Right atrium auricular region (tissue), 2 donors: ENCODE results near the gene SIL1. TPM values are rescaled to one million over a fixed set of nuclear protein-coding genes. Genes with fewer than 3 reads are reported as not detected.

ENCODE experiments used
- DNase-seq: peaks from one replicate; pipeline ENCODE4 v3.0.0-alpha.2; 2019; ENCODE audit warnings: low spot score
- H3K27ac ChIP-seq, 2 donors: fragments of 200-600 bp; sonication (generic); 1 replicate in 1 of 2; 2 replicates in 1 of 2; pipeline ENCODE4 v1.5.1; 2016 to 2019
- H3K27me3 ChIP-seq, 2 donors: fragments of 200-600 bp; sonication (generic); one replicate each; pipeline versions ENCODE4 v1.5.1 to v1.6.0; 2017 to 2019
- H3K36me3 ChIP-seq: fragments of 200-600 bp; sonication (generic); one replicate; pipeline ENCODE4 v1.5.1; 2016
- H3K4me1 ChIP-seq, 2 donors: fragments of 200-600 bp; sonication (generic); one replicate each; pipeline versions ENCODE4 v1.5.1 to v1.6.0; 2017 to 2019
- H3K4me3 ChIP-seq, 2 donors: fragments of 200-600 bp; sonication (generic); 1 replicate in 1 of 2; 2 replicates in 1 of 2; pipeline ENCODE4 v1.5.1; 2017 to 2019; ENCODE audit warnings: mild to moderate bottlenecking in 1 of 2, moderate library complexity in 1 of 2
- H3K9me3 ChIP-seq, 2 donors: fragments of 200-600 bp; sonication (generic); one replicate each; pipeline ENCODE4 v1.5.1; 2019
- CTCF ChIP-seq, 2 donors: fragments of 200-600 bp; sonication (generic); IDR thresholded peaks; one replicate each; pipeline ENCODE4 v1.5.1; 2019; ENCODE audit warnings: antibody characterized with exemption in 2 of 2
- total RNA-seq, 2 donors: library from RNA; depleted of rRNA; stranded (reverse); fragments of >200 nt; gene quantifications; one replicate each; pipeline ENCODE4 v1.1.0, GENCODE V29; 2016

Gene SIL1
- total RNA-seq, 2 donors from 2014 or later = 32.7 to 41.3 TPM

- peaks cover 0 to 52% of the 10 kb centered on the region in 2 donors for H3K4me1 ChIP-seq
- H3K27ac ChIP-seq = peak overlapping the region; percentile 80 to 88
- DNase-seq = peak; percentile 73
Measured at GRCh38 chr5:138975098-138975847, 222.9 kb downstream of the SIL1 start.

GRCh38 chr5:138974227-138975063 is 223.7 kb downstream of the SIL1 start:
- Histone ChIP-seq H3K27me3 (no peaks in the 10 kb centered on the region), H3K4me3 (no peak overlapping the region), H3K36me3 (no peaks in the 10 kb centered on the region), H3K9me3 (no peaks in the 10 kb centered on the region), H3K4me1 (peaks cover 0 to 59% of the 10 kb centered on the region in 2 donors), H3K27ac (peak overlapping the region; percentile 80 to 88)
- DNase-seq = peak; percentile 78
- no peak for TF ChIP-seq CTCF (IDR thresholded peaks at IDR 0.05)

More at GRCh38 chr5:138975098-138975847, 222.9 kb downstream of the SIL1 start:
- no peaks in the 10 kb centered on the region for H3K27me3 ChIP-seq
- no peak for TF ChIP-seq CTCF (IDR thresholded peaks at IDR 0.05)
- no peak overlapping the region for H3K4me3 ChIP-seq
- no peaks in the 10 kb centered on the region for H3K9me3 ChIP-seq
- no peaks in the 10 kb centered on the region for H3K36me3 ChIP-seq

GRCh38 chr5:138972836-138973235 is 225.3 kb downstream of the SIL1 start:
- no peak for DNase-seq
- no peaks in the 10 kb centered on the region for H3K9me3 ChIP-seq
- H3K4me1 ChIP-seq = peaks cover 0 to 73% of the 10 kb centered on the region in 2 donors
- H3K27me3 ChIP-seq = no peaks in the 10 kb centered on the region
- no peak overlapping the region for H3K4me3 ChIP-seq
- H3K27ac ChIP-seq = peak overlapping the region; percentile 68 to 88
- TF ChIP-seq CTCF (IDR thresholded peaks at IDR 0.05) = no peak
- no peaks in the 10 kb centered on the region for H3K36me3 ChIP-seq

- Histone ChIP-seq H3K36me3 (no peaks in the 10 kb centered on the region), H3K9me3 (no peaks in the 10 kb centered on the region), H3K27ac (peak overlapping the region; percentile 68 to 88), H3K4me1 (peaks cover 0 to 78% of the 10 kb centered on the region in 2 donors), H3K4me3 (no peak overlapping the region), H3K27me3 (no peaks in the 10 kb centered on the region)
- TF ChIP-seq CTCF (IDR thresholded peaks at IDR 0.05) = no peak
- DNase-seq = no peak
Measured at GRCh38 chr5:138972230-138972629, 225.9 kb downstream of the SIL1 start.

- H3K4me1 ChIP-seq = peaks cover 0 to 61% of the 10 kb centered on the region in 2 donors
- TF ChIP-seq CTCF (IDR thresholded peaks at IDR 0.05) = no peak
- no peaks in the 10 kb centered on the region for H3K27me3 ChIP-seq
- H3K27ac ChIP-seq = peak overlapping the region; percentile 19 to 32
- H3K36me3 ChIP-seq = no peaks in the 10 kb centered on the region
- H3K9me3 ChIP-seq = no peaks in the 10 kb centered on the region
- H3K4me3 ChIP-seq = no peak overlapping the region
- DNase-seq = no peak
Measured at GRCh38 chr5:138969323-138970002, 228.7 kb downstream of the SIL1 start.
